ENCODE results near the gene PILRB. TPM values are rescaled to one million over a fixed set of nuclear protein-coding genes. Genes with fewer than 3 reads are reported as not detected.

The PILRB gene
- total RNA-seq, 1 donor from 2014 or later: 14.5 TPM

GRCh38 chr7:100401811-100402210 lies 43.9 kb downstream of the PILRB start:
- DNase-seq (ENCODE audit: low read depth): no peak
- no peak overlapping the region for H3K4me3 ChIP-seq (ENCODE audit: low read depth, low read length)
- no peak for TF ChIP-seq CTCF (conservative IDR thresholded peaks at IDR 0.05; ENCODE audit: low read depth, low read length)

GRCh38 chr7:100402241-100402640 lies 44.3 kb downstream of the PILRB start:
- no peak for TF ChIP-seq CTCF (conservative IDR thresholded peaks at IDR 0.05; ENCODE audit: low read depth, low read length)
- DNase-seq (ENCODE audit: low read depth): no peak
- H3K4me3 ChIP-seq (ENCODE audit: low read depth, low read length): no peak overlapping the region

- DNase-seq (ENCODE audit: low read depth): peak; percentile 4
- no peak overlapping the region for H3K4me3 ChIP-seq (ENCODE audit: low read depth, low read length)
- no peak for TF ChIP-seq CTCF (conservative IDR thresholded peaks at IDR 0.05; ENCODE audit: low read depth, low read length)
These were observed 48.9 kb downstream of the PILRB start for GRCh38 chr7:100406767-100407166.

GRCh38 chr7:100407285-100408180 lies 49.6 kb downstream of the PILRB start:
- TF ChIP-seq CTCF (conservative IDR thresholded peaks at IDR 0.05; ENCODE audit: low read depth, low read length): peak; percentile 73
- DNase-seq (ENCODE audit: low read depth): peak; percentile 22
- no peak overlapping the region for H3K4me3 ChIP-seq (ENCODE audit: low read depth, low read length)

GRCh38 chr7:100411101-100411500 lies 53.2 kb downstream of the PILRB start:
- no peak overlapping the region for H3K4me3 ChIP-seq (ENCODE audit: low read depth, low read length)
- DNase-seq (ENCODE audit: low read depth): no peak
- TF ChIP-seq CTCF (conservative IDR thresholded peaks at IDR 0.05; ENCODE audit: low read depth, low read length): no peak

- DNase-seq (ENCODE audit: low read depth): no peak
- H3K4me3 ChIP-seq (ENCODE audit: low read depth, low read length): no peak overlapping the region
- no peak for TF ChIP-seq CTCF (conservative IDR thresholded peaks at IDR 0.05; ENCODE audit: low read depth, low read length)
These were observed 55.4 kb downstream of the PILRB start for GRCh38 chr7:100413346-100413745.

GRCh38 chr7:100413889-100414288 lies 56.0 kb downstream of the PILRB start:
- no peak for TF ChIP-seq CTCF (conservative IDR thresholded peaks at IDR 0.05; ENCODE audit: low read depth, low read length)
- no peak overlapping the region for H3K4me3 ChIP-seq (ENCODE audit: low read depth, low read length)
- no peak for DNase-seq (ENCODE audit: low read depth)

Measured in epithelial cell of proximal tubule (primary cell).